Measurements from ENCODE around the gene SMIM7. TPM values are rescaled to one million over a fixed set of nuclear protein-coding genes. Genes with fewer than 3 reads are reported as not detected.

SMIM7 gene
- total and polyA plus RNA-seq, 2 of the 13 experiments (the other 11 are each of a cell fraction or from before 2014, with no cell fraction given), result 55.7 to 74.9 TPM

DNA sequence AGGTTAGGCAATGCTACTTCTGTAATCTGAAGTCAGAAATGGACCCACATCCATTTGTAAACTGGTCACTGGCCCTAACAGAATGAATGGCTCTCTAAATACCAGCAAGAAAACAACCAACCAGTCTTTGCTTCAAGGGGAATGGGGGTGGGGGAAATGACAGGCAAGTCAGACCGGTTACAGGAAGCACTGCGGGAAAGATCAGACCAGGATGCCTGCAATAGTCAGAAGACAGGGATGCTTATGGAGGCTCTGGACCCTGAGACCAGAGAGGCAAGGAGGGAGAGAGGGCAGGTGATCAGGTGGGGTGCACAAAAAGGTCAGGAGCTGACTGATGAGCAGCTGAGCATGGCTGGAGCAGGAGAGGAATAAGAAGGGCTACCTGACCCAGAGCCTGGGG lies 45.0 kb downstream of the SMIM7 start:
- intact Hi-C loops (cut with micrococcal nuclease; ENCODE audit: unreplicated experiment), result no loop called here
- no peaks in the 10 kb centered on the region for H3K9me3 ChIP-seq (ENCODE audit: low read length)
- POLR2A ChIA-PET, result no interaction called here
- no peak overlapping the region for H2AFZ ChIP-seq (ENCODE audit: low read length)
- no peak overlapping the region for H3K4me2 ChIP-seq (ENCODE audit: low read depth, low read length)
- no peaks in the 10 kb centered on the region for H3K4me1 ChIP-seq (ENCODE audit: insufficient read depth, low read length)
- H3K27me3 ChIP-seq (ENCODE audit: control insufficient read depth in 1 of 2, insufficient read depth in 2 of 2, low read length in 2 of 2), result no peaks in the 10 kb centered on the region
- no peaks in the 10 kb centered on the region; a peak in 1 of 5 replicates for H3K36me3 ChIP-seq (replicated peaks in 1 of 2; ENCODE audit: control insufficient read depth in 1 of 2, insufficient read depth in 2 of 2, low read length in 2 of 2)
- CTCF ChIA-PET (ENCODE audit: low intra/inter-chr PET ratio, low total read pairs), result no interaction called here
- peaks cover 7% of the 10 kb centered on the region for H4K20me1 ChIP-seq (ENCODE audit: insufficient read depth, low read length)
- FAIRE-seq (no peak), ATAC-seq (no peak), DNase-seq (ENCODE audit: low spot score) (no peak)
- 95% methylated on average over 2 of the region's 2 CpGs for whole genome bisulfite sequencing (ENCODE audit: low lambda C conversion rate)
- H3K79me2 ChIP-seq (ENCODE audit: insufficient read depth, low read length), result peaks cover 91% of the 10 kb centered on the region
- in situ Hi-C loops (cut with HindIII; ENCODE audit: extremely low pct_ligation_motif_present, low pct_unique_long_range_greater_than_20kb), result no loop called here
- TF ChIP-seq, protein P1, sequence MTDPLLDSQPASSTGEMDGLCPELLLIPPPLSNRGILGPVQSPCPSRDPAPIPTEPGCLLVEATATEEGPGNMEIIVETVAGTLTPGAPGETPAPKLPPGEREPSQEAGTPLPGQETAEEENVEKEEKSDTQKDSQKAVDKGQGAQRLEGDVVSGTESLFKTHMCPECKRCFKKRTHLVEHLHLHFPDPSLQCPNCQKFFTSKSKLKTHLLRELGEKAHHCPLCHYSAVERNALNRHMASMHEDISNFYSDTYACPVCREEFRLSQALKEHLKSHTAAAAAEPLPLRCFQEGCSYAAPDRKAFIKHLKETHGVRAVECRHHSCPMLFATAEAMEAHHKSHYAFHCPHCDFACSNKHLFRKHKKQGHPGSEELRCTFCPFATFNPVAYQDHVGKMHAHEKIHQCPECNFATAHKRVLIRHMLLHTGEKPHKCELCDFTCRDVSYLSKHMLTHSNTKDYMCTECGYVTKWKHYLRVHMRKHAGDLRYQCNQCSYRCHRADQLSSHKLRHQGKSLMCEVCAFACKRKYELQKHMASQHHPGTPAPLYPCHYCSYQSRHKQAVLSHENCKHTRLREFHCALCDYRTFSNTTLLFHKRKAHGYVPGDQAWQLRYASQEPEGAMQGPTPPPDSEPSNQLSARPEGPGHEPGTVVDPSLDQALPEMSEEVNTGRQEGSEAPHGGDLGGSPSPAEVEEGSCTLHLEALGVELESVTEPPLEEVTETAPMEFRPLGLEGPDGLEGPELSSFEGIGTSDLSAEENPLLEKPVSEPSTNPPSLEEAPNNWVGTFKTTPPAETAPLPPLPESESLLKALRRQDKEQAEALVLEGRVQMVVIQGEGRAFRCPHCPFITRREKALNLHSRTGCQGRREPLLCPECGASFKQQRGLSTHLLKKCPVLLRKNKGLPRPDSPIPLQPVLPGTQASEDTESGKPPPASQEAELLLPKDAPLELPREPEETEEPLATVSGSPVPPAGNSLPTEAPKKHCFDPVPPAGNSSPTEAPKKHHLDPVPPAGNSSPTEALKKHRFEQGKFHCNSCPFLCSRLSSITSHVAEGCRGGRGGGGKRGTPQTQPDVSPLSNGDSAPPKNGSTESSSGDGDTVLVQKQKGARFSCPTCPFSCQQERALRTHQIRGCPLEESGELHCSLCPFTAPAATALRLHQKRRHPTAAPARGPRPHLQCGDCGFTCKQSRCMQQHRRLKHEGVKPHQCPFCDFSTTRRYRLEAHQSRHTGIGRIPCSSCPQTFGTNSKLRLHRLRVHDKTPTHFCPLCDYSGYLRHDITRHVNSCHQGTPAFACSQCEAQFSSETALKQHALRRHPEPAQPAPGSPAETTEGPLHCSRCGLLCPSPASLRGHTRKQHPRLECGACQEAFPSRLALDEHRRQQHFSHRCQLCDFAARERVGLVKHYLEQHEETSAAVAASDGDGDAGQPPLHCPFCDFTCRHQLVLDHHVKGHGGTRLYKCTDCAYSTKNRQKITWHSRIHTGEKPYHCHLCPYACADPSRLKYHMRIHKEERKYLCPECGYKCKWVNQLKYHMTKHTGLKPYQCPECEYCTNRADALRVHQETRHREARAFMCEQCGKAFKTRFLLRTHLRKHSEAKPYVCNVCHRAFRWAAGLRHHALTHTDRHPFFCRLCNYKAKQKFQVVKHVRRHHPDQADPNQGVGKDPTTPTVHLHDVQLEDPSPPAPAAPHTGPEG (CRISPR knock-in tag; IDR thresholded peaks at IDR 0.05), result no peak
- no peak for TF ChIP-seq SRY (CRISPR knock-in tag; IDR thresholded peaks at IDR 0.05)
- TF ChIP-seq, protein P2, sequence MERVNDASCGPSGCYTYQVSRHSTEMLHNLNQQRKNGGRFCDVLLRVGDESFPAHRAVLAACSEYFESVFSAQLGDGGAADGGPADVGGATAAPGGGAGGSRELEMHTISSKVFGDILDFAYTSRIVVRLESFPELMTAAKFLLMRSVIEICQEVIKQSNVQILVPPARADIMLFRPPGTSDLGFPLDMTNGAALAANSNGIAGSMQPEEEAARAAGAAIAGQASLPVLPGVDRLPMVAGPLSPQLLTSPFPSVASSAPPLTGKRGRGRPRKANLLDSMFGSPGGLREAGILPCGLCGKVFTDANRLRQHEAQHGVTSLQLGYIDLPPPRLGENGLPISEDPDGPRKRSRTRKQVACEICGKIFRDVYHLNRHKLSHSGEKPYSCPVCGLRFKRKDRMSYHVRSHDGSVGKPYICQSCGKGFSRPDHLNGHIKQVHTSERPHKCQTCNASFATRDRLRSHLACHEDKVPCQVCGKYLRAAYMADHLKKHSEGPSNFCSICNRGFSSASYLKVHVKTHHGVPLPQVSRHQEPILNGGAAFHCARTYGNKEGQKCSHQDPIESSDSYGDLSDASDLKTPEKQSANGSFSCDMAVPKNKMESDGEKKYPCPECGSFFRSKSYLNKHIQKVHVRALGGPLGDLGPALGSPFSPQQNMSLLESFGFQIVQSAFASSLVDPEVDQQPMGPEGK (CRISPR knock-in tag; IDR thresholded peaks at IDR 0.05), result no peak
- TF ChIP-seq RXRB (CRISPR knock-in tag; IDR thresholded peaks at IDR 0.05; ENCODE audit: borderline replicate concordance), result no peak
- TF ChIP-seq, protein P3, sequence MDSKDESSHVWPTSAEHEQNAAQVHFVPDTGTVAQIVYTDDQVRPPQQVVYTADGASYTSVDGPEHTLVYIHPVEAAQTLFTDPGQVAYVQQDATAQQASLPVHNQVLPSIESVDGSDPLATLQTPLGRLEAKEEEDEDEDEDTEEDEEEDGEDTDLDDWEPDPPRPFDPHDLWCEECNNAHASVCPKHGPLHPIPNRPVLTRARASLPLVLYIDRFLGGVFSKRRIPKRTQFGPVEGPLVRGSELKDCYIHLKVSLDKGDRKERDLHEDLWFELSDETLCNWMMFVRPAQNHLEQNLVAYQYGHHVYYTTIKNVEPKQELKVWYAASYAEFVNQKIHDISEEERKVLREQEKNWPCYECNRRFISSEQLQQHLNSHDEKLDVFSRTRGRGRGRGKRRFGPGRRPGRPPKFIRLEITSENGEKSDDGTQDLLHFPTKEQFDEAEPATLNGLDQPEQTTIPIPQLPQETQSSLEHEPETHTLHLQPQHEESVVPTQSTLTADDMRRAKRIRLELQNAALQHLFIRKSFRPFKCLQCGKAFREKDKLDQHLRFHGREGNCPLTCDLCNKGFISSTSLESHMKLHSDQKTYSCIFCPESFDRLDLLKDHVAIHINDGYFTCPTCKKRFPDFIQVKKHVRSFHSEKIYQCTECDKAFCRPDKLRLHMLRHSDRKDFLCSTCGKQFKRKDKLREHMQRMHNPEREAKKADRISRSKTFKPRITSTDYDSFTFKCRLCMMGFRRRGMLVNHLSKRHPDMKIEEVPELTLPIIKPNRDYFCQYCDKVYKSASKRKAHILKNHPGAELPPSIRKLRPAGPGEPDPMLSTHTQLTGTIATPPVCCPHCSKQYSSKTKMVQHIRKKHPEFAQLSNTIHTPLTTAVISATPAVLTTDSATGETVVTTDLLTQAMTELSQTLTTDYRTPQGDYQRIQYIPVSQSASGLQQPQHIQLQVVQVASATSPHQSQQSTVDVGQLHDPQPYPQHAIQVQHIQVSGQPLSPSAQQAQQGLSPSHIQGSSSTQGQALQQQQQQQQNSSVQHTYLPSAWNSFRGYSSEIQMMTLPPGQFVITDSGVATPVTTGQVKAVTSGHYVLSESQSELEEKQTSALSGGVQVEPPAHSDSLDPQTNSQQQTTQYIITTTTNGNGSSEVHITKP (CRISPR knock-in tag; IDR thresholded peaks at IDR 0.05; ENCODE audit: low read depth), result no peak
- no peak for TF ChIP-seq ETV6 (CRISPR knock-in tag; conservative IDR thresholded peaks at IDR 0.05)
- no peak for TF ChIP-seq GFI1 (CRISPR knock-in tag; IDR thresholded peaks at IDR 0.05; ENCODE audit: borderline replicate concordance)
- no peak for TF ChIP-seq CEBPB (IDR thresholded peaks at IDR 0.05; ENCODE audit: borderline replicate concordance, low read depth, low read length)
- BruUV-seq (replicated peaks), result no TSS peak
- H3K27ac ChIP-seq (ENCODE audit: extremely low read length, insufficient read depth, low read length), result no peak overlapping the region
- no peak overlapping the region for H3K9ac ChIP-seq (ENCODE audit: insufficient read depth, low read depth, low read length)
- no peak overlapping the region for H3K4me3 ChIP-seq (replicated peaks in 1 of 3; ENCODE audit: insufficient read depth in 1 of 3, low read depth in 2 of 3, low read length in 3 of 3)
